GM18861 (cell line): ENCODE results near the gene MVD.
"Not testable (repeated sequence)": the region's sequence is repeated elsewhere in the genome, so short reads cannot be mapped to it uniquely, and the experiment has no call there.

Experiments used
- ATAC-seq: cut with Tn5 transposase; IDR thresholded peaks from one replicate; pipeline ENCODE4 v1.9.1; 2021; ENCODE audit not compliant: unreplicated experiment

Gene MVD

DNA sequence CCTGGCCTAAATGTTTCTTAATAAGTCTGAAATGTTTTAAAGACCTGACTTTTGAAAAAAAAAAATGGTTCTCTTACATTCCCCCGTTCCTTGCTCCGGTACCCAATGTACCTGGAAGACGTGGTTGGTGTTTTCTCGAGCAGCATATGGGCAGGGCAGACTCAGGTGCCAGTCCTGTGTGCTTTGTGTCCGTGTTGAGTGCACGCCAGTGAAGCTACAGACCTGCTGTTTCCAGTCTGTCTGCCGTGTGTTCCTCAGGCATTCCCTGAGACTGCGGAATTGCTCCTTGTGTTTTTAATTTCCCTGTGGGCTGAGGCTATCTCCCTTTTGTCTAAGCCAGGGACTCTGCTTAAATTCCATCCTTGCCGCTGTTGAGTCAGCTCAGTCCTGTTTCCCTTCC lies 36.2 kb downstream of the MVD start:
- ATAC-seq, result no peak

DNA sequence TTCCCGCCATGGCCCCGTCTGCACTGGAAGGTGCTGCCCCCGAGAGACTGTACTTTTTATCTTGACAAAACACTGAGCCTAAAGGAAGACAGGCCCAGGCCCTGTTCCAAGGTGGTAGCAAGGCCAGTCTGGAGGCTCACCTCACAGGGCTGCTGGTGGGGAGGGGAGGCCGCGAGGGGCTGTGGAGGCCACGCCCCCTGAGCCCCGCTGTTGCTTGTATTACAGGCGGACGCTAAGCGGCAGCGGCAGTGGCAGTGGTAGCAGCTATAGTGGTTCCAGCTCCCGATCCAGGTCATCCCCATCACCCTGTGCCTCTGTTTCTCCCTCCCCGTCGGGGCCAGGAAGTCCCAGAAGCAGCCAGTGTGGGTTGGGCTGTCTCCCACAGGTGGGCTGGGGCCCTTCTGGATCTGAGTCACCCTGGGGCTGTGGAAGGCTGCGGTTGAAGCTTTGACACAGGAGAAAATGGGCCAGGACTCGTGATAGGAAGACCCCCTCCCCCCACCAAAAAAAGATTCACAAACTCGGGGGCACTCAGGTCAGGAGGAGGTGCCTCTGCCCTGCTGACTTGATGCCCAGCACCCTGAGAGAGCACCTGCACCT lies 37.8 kb downstream of the MVD start:
- ATAC-seq, result no peak

- no peak for ATAC-seq
Observed at GRCh38 chr16:88624481-88624880, 38.4 kb downstream of the MVD start.

DNA sequence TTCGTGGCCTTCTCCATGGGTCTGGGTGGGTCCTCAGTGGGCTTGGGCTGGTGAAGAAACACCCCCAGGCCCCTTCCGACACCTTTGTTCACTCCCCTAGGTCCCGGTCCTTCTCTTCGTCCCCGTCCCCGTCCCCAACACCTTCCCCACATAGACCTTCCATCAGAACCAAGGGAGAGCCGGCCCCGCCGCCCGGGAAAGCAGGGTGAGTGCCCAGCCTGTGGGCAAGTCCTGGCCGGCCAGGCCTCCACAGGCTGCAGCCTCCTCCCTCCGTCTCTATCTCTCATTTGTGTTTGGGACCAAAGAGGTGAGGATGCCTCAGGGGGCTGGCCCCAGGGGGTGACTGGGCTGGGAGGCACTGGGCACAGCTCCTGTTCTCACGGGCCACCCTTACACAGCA lies 39.0 kb downstream of the MVD start:
- ATAC-seq, result no peak

- ATAC-seq, result no peak
Observed at GRCh38 chr16:88622866-88623265, 40.0 kb downstream of the MVD start.

GRCh38 chr16:88622125-88622524 lies 40.8 kb downstream of the MVD start:
- no peak for ATAC-seq

DNA sequence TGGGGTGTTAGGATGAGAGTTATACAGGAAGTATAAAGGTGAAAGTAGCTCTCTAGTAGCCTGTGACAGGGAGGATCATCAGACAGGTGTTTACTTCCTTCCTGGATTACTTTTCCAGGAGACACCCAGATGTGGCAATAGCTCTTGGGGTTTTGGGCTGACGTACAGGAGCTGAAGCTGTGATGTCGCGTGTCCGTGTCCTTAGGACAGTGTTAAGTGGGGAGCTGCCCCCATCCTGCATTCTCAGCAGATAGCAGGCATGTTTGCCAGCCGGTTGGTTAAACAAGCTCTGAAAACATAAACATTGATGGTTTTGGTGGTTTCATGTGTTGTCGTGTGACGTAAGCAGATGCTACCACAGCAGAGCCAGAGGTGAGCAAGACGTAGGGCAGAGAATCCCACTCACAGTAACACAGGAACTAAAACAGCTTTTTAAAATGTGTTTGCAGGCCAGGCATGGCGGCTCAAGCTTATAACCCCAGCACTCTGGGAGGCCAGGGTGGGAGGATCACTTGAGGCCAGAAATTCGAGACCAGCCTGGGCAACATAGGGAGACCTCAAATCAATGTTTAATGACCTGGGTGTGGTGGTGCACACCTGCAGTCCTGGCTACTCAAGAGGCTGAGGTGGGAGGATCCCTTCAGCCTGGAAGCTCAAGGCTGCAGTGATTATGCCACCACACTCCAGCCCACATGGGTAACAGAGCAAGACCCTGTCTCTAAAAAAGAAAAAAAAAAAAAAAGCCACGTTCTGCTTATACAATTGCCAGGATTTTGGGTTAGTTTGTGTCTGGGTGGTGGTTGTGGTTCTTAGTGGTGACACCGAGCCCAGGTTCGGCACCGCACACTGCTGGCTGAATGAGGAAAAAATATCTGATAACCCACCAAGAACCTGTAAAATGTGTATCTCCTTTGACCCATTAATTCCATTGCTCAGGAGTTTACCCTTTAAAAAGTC lies 42.8 kb downstream of the MVD start:
- ATAC-seq, result no peak

DNA sequence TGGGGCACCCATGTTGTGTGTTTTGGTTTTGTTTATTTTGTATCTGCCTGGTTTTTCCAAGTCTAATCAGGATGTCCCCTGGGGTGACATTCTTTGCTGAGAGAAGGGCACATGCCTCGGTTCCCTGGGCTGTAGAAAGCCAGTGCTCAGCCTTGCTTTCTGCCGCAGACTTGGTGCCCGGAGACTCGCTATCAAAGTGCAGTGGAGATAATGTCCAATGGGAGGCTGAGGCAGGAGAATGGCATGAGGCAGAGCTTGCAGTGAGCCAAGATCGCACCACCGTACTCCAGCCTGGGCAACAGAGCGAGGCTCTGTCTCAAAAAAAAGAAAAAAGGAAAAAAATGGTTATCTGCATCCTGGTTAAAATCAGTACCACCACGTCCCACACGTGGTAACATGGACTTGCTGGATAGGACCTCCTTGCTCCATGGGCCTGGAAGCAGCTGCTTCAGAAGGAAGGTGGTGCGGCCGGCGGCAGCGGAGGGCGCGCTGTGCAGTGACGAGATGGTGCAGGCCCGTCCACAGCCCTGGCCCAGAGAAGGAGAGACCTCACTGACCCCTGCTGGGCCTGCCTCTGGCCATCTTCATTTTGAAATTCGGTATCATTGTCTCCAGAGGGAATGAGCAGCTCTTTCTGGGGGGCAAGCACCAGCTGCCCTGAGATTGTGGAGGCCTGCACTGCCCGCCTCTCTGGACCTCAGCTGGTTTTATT lies 43.8 kb downstream of the MVD start:
- ATAC-seq, result no peak

- ATAC-seq, result no peak
Observed at GRCh38 chr16:88618182-88618955, 44.5 kb downstream of the MVD start.

- no peak for ATAC-seq
Observed at GRCh38 chr16:88617268-88618031, 45.4 kb downstream of the MVD start.

GRCh38 chr16:88616736-88617135 lies 46.2 kb downstream of the MVD start:
- no peak for ATAC-seq

DNA sequence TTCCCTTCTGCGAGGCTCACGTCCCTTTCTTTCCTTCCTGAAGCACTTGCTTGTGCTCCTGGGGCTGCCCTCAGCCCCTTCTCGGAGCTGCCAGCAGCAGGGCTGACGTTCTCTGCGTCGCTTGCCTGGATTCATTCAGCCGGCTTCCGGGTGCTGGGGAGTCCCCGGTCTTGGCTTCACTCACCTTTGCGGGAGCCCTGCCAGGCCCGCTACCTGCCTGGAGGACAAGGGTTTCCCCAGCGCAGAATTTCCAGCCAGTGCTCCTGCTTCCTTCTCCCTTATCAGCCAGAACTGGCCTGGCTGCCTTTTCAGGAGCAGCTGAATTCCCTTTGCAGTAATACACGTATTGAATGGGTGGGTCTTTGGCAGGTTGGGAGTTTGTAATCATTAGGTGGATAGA lies 46.6 kb downstream of the MVD start:
- ATAC-seq, result no peak

DNA sequence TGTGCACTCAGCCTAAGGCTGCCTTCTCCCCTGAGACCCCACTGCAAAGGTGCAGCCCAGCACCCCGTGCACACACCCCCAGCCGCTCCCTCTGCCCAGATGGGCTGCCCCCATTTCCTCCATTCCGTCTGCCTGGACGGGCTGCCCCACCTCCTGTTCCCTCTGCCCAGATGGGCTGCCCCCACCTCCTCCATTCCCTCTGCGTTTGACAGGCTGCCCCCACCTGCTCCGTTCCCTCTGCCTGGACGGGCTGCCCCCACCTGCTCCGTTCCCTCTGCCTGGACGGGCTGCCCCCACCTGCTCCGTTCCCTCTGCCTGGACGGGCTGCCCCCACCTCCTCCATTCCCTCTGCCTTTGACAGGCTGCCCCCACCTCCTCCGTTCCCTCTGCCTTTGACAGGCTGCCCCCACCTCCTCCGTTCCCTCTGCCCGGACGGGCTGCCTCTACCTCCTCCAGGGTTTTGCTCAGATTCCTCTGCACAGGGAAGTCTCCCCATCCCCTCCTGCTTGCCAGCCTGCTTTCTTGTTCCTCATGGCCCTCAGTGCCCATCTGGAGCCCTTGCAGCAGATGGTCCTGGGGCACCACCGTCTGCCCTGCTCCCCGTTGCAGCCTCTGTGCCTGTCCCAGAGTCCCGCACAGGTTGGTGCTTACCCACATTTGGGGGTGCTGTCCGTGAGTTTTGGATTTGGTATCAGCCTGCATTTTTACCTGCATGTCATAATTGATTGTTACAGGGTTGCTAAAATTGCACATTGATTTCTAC lies 47.9 kb downstream of the MVD start:
- ATAC-seq, result no peak

GRCh38 chr16:88613911-88614817 lies 48.7 kb downstream of the MVD start:
- ATAC-seq, result no peak

DNA sequence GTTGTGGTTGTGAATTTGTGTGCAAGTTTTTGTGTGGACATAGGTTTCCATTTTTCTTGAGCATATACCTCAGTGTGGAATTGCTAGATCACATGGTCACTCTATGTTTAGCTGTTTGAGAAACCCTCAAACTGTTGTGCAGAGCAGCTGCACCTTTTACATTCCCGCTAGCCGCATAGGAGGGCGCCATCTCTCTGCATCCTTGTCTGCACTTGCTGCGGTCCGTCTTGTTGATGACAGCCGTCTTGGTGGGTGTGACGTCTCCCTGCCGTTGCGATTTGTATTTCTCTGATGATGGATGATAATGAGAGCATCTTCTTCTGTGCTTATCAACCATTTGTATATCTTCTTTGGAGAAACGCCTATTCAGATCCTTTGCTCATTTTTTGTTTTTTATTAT lies 49.6 kb downstream of the MVD start:
- no peak for ATAC-seq

- no peak for ATAC-seq
Observed at GRCh38 chr16:88610909-88611812, 51.7 kb downstream of the MVD start.

GRCh38 chr16:88610080-88610479 lies 52.8 kb downstream of the MVD start:
- no peak for ATAC-seq

- not testable (repeated sequence) for ATAC-seq
Observed at GRCh38 chr16:88609426-88609825, 53.5 kb downstream of the MVD start.
